ENCODE measurements around the gene LRRK1.

Gene LRRK1

GRCh38 chr15:100981086-100981485 is 61.9 kb downstream of the LRRK1 start:
- no peak for DNase-seq

- no peak for DNase-seq
Measured at GRCh38 chr15:100983221-100983620, 64.1 kb downstream of the LRRK1 start.

DNA sequence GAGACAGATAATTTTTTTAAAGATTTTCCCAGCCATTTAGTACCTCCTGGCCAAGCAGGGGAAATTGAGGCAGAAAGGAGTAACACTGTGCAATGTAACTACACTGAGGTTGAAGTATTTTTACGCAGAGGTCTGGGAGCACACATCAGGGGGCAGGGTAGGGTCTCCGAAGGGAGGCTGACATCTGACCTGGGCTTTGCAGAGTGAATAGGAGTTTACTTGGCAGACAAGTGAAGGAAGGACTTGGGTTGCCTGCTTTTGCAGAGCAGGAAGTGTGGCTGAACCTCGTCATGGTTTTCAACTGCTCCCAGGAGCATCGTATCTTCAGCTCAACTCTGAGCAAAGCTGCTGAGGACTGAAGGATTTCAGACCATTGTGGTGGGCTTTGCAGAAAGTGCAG is 66.2 kb downstream of the LRRK1 start:
- DNase-seq = no peak

DNA sequence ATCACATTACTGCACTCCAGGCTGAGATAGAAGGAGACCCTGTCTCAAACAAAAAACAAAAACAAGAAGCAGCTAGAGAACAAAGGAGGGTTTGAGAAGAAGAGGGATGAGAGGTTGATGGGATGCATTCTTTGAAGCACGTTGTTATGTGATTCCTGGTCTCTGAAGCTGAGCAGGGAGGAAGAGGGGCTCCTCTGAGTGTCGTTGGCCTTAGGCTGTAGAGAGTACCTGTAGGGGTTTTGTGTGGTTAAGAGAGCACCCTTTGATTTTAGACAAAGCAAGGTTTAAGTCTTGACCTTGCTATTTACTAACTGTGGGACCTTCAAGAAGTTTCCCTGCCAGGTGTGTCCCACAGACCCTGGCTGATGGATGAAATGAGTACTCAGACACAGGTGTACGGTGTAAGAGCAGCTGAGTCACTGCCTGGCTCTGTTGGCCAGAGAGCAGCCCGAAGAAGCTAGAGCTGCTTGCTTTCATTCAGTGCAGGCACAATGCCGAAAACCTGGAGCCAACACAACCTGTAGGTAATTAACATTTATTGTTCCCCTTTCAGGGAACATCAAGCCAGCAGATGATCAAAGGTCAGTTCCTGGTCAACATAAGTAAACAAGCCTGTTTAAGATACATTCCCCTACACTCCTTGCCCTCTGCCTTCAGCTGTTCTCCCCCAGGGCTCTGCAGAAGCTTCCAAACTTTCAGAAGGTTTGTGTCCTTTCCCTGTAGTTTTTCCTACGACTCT is 67.2 kb downstream of the LRRK1 start:
- DNase-seq = no peak

DNA sequence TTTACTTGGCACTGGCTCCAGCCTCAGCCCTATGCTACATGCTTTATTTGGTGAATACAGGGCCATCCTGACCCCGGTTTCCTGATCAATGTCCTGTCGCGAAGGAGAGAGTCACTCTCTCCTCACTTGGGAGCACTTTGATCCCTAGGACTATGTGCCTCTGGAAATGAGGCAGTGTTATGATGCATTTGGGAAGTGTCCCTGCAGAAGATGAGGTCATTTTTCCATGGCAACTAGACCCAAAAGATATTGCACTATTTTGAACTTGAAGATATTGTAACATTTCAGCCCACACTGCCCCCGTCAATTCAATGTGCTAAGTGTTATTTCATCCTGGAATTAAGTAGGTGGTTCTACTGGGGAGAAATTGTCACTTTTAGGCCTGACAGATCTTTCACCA is 68.0 kb downstream of the LRRK1 start:
- DNase-seq = no peak

- DNase-seq = no peak
Measured at GRCh38 chr15:100988297-100988696, 69.1 kb downstream of the LRRK1 start.

DNA sequence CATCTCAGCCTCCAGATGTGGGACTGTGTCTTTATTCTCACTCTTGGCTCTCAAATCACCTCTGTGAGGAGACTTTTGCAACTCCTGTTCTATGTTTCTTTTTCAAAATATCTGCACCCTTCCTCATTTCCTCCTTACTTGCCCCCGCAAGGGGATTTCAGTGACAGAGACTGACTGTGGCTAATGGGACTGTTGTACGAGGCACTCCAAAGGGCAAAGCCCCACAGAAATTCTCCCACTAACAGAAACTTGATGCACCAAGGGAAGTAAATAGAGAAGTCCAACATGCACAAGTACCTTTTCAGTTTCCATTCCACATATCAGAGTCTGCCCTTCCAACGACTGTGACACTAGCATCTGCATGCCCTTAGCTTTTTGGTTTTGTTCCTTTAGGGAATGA is 69.7 kb downstream of the LRRK1 start:
- DNase-seq = no peak

DNA sequence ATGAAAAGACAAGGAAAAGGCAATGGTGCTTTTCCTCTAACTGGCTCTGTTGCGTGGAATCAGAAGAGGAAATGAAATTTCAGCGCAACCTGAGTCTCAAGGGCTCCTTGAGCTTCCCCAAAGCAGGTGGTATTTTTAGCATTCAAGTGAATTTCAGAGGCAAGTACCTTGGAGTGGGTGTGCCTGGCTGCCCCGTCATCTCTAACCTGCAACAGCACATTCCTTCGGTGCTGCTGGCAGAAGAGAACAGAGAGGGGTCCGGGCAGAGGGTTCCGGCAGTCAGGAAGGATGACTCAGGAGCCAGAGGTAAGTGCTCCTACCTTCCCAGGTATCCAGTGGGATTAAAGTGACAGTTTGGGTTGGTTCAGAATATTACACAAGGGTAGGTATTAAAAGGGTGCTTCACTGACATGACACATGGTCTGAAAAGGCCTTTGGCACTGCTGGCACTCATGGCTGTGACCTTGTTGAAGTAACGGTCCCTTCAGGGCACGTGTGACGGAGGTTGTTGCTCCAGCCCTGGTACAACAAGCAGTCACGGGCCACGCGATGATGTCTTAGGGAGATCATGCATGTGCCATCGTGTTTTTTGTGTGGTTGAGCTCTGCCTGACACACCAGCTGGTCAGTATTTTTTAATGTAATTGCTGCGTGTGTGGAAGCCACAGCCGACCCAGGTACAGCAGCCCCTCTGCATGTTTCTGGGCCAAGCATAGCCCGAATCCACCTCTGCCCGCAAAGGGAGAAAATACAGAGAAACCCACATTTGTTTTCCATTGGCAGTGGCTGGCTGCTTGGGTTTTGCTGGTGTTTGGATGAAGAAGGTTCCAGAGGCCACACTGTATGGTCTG is 75.7 kb downstream of the LRRK1 start:
- DNase-seq = no peak

DNA sequence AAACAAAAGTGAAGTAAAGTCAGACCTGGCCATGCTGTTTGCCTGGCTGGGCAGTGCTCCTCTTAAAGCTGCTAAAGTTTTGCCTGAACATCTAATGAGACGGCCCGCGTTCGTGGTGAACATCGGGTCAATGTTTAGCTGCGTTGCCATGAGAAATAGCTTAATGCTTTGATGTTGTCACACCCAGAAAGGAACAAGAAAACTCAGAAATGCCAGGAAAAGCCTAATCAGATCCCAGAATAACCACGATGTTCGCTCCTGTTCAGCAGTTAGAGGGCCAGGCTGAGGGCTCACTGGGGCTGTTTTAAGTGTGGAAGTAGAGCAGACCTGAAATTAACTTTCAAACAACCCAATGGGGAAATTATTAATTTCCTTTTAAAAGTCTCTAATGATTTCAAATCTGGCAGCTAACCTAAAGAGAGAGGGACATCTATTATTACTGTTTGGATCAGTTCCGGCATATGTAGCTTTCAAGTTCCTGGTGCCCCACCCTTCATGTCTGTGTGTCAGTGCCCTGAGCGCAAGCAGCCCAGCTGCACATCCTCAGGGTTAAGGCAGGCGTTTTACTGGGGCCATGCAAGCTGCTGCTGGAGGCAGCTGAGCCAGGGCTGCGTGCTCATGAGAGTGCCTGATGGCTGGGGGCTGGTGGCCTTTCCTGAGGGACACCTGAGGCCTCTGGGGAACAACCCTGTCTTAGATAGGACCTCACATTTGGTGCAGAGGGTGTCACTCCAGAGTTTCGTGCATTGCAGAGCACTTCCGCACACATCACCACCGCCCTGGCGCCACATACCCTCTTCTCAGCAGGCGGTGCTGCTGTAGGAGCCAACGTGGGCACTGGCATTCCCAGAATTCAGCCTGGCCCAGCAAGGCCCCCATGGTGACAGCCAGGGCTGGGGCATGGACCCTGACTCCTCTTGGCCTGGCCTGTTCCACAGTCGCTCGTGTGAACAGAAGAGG is 76.6 kb downstream of the LRRK1 start:
- no peak for DNase-seq

DNA sequence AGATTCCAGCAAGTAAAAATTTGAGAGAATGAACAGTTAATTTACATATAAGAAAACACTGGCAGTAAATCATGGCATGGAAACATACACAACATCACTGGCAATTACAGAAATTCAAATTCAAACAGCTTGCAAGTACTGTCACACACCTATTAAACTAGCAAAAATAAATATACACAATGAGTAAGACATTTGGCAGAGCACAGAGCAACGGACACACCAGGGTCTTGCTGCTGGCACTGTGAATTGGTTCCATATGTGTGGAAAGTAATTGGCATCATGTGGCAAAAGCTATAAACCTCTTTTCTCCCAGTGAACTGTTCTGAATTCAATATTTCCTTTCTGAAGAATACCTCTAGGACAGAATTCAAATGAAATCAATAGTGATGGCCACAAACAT is 78.3 kb downstream of the LRRK1 start:
- peak; percentile 19 for DNase-seq

GRCh38 chr15:100998630-100999029 is 79.5 kb downstream of the LRRK1 start:
- no peak for DNase-seq

DNA sequence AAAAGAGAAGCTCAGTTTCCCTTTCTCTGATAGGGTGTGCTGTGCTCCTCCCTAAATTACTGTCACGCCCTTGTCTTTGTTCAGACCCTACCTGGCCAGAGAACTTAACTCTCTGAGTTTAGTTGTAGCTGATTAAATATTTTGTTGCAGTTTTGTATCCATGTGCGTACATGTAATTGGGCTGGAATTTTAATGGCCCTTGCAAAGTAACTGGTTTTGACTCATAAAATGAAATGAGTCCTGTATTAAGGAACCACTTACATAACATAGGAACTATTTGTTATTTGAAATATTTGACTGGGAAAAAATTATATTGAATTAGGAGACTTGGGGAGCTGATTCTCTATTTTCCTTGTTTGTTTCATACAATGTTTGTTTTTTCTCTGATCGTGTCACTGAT is 80.2 kb downstream of the LRRK1 start:
- no peak for DNase-seq

- peak; percentile 39 for DNase-seq
Measured at GRCh38 chr15:101000271-101000681, 81.1 kb downstream of the LRRK1 start.

- no peak for DNase-seq
Measured at GRCh38 chr15:101001056-101001455, 81.9 kb downstream of the LRRK1 start.

DNA sequence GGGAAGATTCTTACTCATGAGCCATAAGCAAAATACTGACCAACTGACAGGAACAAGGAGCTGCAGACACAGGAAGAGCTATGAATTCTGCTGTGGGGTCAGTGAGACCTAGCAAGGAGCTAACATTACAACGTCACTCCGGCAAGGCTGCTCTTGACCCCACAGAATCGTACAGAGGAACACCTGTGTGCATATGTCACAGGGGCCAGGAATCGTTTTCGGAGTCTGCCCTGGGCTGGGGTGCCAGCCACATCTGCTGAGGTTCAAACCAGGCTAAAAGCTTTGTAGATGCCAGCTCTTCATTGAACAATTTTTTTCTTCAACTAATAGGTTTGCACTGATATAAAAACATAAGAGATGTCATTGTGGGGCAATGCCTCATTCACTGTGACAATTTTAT is 82.6 kb downstream of the LRRK1 start:
- DNase-seq = no peak

DNA sequence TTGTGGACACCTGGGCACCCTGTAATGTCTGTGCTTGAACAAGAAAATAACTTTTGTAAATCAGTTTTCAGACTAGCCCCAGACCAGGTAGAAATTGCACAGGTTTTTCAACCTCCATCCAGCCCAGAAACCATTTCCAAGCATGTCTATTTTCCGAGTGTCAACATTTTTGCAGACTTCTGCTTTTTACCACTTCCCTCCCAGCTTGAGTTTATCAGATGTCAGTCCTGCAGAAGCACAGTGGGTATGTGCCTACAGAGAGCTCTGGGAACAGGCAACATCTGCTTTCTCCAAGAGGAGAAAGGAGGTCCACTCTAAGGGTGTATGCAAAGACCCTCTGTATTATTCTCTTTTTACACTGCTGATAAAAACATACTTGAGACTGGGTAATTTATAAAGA is 83.9 kb downstream of the LRRK1 start:
- DNase-seq = no peak

DNA sequence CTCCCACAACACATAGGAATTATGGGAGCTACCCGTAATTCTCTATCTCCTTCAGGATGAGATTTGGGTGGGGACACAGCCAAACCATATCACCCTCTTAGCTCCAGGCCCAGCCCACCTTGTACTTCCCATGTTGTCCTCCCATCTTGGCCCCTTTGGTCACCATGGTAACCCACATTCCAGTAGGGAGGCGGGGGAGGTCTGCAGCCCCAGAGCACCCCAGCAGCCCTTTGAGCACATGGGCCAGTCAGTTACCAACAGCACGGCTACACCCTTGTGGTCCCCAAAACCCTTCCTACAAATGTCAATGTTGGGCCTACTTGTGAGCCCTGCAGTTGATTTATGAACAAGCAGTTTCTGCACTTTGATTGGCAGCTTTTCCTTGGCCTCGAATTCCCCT is 84.5 kb downstream of the LRRK1 start:
- DNase-seq = no peak

DNA sequence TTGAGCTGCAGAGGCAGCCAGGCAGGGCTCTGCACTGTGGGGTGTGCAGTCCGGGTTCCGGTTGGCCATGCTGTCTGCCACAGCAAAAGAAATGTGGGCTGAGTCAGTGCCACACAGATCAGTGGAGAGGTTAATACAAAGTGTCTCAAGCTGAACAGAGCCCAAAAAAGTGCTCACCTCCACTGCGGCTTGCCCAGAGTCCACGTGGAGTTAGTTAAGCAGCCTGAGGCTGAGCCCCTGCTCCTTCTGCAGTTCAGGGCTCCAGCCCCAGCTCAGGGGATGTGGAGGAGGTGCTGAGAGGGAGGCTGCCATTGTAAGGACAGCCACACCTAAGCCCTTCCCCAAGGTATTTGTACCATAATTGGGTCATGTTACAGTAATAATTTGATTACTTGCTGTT is 85.3 kb downstream of the LRRK1 start:
- no peak for DNase-seq

DNA sequence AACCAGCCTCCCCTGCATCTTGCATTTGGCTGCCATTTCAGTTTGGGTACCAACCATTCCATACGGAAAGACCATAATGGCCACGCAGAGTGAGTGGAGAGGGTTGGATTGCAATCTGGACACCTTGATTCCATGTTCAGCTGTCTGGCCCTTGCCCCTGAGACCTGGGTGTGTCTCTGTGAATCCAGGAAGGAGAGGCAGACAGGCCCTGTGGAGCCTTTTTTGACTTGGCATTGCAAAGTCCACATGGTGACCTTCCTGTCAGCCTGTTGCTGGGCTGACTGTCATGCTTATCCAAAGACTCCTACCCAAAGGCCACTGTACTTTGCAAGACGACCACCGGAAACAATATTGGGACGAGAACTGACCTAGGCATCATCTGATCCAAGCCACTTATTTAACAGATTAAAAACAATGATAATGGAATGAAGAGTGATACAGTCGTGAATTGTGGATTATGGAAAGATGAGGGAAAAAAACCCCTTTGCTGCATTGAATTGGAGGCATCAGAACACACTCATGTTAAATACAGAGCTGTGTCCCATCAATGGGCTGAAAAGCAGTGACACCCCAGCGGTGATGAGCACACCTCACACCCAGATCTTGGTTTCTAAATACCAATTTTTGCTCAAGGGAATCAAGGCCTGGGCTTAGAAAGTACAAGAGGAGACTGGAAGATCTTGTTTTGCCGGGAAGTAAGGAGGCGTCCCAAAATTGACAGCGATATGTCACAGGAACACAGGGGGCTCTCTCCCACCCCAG is 86.0 kb downstream of the LRRK1 start:
- DNase-seq = no peak

DNA sequence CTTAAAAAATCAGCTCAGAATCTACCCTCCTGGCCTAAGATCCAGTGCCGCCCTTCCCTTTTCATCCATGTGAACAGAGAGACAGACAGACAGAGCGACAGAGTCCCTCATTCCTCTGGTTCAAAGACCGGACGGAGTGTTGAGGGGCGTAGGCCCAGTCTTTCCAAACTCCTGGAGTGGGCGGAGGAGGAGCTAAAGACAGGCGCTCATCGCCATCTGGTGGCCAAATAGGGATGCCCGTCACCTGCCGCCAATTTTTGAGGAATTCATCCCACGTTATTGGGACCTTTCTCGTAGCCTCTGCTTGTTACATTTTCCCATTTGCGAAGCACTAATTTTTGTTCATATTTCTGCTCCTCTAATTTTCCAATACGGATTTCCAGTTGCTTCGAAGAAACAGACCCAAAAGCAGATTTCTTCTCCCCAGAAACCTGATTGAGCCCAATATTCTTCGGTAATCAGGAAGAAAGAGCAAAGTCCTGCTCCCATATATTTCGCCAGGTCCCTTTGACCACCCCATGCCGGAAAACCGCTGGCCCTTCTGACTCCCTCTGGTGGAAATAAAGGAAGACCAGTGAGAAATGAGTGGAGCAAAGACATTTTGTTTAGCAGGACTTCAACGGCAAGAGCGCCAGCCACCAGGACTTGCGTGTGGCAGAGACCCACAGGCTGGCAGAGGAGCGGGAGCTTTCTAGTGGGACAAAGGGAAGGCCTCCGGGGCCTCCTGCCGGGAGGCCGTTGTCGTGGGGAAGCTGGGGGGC is 88.0 kb downstream of the LRRK1 start:
- DNase-seq = peak; percentile 78

Measured in fibroblast of skin of back (primary cell).